SK-N-SH (cell line): ENCODE results near the gene OLFM2.

Experiments used
- CHD2 ChIP-seq: fragments of 150-350 bp; IDR thresholded peaks from 2 replicates; pipeline ENCODE4 v1.6.1; 2018; ENCODE audit warnings: low read length; ENCODE audit not compliant: partially characterized antibody
- FOSL2 ChIP-seq: IDR thresholded peaks from 2 replicates; pipeline ENCODE4 v1.4.0; 2012; ENCODE audit warnings: low read depth, mild to moderate bottlenecking, moderate library complexity, borderline replicate concordance
- MXI1 ChIP-seq: IDR thresholded peaks from 2 replicates; pipeline ENCODE4 v1.6.1; 2012; ENCODE audit warnings: mild to moderate bottlenecking, low read depth, low read length, improper control_type of control experiment
- POLR2AphosphoS5 ChIP-seq: IDR thresholded peaks from 2 replicates; pipeline ENCODE4 v1.6.1; 2012; ENCODE audit warnings: low read depth, low read length
- RAD21 ChIP-seq: IDR thresholded peaks from 2 replicates; pipeline ENCODE4 v1.6.1; 2012; ENCODE audit warnings: mild to moderate bottlenecking, low read length
- RFX5 ChIP-seq: IDR thresholded peaks from 2 replicates; pipeline ENCODE4 v1.6.1; 2012; ENCODE audit warnings: mild to moderate bottlenecking, improper control_type of control experiment, low read length
- RXRA ChIP-seq: IDR thresholded peaks from 2 replicates; pipeline ENCODE4 v1.4.0; 2012; ENCODE audit warnings: low read depth, mild to moderate bottlenecking, borderline replicate concordance
- SIN3A ChIP-seq: IDR thresholded peaks from 2 replicates; pipeline ENCODE4 v1.6.1; 2012; ENCODE audit warnings: low read depth, mild to moderate bottlenecking, low read length, moderate library complexity, borderline replicate concordance
- TCF12 ChIP-seq: IDR thresholded peaks from 2 replicates; pipeline ENCODE4 v1.4.0; 2012
- TF ChIP-seq, protein P1 (sequence below): fragments of 150-350 bp; IDR thresholded peaks from 2 replicates; pipeline ENCODE4 v1.6.1; 2016; ENCODE audit warnings: mild to moderate bottlenecking, low read depth, low read length
- TF ChIP-seq, protein P2 (sequence below): fragments of 200-600 bp; sonication (generic); IDR thresholded peaks from 2 replicates; pipeline ENCODE4 v1.6.1; 2017; ENCODE audit warnings: antibody characterized with exemption, mild to moderate bottlenecking, moderate library complexity
- TF ChIP-seq, protein P3 (sequence below): IDR thresholded peaks from 2 replicates; pipeline ENCODE4 v1.4.0; 2012; ENCODE audit warnings: low read depth
- TF ChIP-seq, protein P4 (sequence below): IDR thresholded peaks from 2 replicates; pipeline ENCODE4 v1.6.1; 2012; ENCODE audit warnings: mild to moderate bottlenecking, low read depth, low read length, moderate library complexity

GRCh38 chr19:9808855-9809824 is 127.2 kb downstream of the OLFM2 start:
- TF ChIP-seq, protein P1, sequence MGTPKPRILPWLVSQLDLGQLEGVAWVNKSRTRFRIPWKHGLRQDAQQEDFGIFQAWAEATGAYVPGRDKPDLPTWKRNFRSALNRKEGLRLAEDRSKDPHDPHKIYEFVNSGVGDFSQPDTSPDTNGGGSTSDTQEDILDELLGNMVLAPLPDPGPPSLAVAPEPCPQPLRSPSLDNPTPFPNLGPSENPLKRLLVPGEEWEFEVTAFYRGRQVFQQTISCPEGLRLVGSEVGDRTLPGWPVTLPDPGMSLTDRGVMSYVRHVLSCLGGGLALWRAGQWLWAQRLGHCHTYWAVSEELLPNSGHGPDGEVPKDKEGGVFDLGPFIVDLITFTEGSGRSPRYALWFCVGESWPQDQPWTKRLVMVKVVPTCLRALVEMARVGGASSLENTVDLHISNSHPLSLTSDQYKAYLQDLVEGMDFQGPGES, result no peak
- TF ChIP-seq FOSL2 (no peak), MXI1 (no peak), SIN3A (no peak), POLR2AphosphoS5 (no peak), RXRA (no peak), RAD21 (no peak), RFX5 (no peak), CHD2 (no peak), TCF12 (no peak)
- TF ChIP-seq, protein P2, sequence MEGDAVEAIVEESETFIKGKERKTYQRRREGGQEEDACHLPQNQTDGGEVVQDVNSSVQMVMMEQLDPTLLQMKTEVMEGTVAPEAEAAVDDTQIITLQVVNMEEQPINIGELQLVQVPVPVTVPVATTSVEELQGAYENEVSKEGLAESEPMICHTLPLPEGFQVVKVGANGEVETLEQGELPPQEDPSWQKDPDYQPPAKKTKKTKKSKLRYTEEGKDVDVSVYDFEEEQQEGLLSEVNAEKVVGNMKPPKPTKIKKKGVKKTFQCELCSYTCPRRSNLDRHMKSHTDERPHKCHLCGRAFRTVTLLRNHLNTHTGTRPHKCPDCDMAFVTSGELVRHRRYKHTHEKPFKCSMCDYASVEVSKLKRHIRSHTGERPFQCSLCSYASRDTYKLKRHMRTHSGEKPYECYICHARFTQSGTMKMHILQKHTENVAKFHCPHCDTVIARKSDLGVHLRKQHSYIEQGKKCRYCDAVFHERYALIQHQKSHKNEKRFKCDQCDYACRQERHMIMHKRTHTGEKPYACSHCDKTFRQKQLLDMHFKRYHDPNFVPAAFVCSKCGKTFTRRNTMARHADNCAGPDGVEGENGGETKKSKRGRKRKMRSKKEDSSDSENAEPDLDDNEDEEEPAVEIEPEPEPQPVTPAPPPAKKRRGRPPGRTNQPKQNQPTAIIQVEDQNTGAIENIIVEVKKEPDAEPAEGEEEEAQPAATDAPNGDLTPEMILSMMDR, result no peak
- TF ChIP-seq, protein P3, sequence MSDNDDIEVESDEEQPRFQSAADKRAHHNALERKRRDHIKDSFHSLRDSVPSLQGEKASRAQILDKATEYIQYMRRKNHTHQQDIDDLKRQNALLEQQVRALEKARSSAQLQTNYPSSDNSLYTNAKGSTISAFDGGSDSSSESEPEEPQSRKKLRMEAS, result no peak
- TF ChIP-seq, protein P4, sequence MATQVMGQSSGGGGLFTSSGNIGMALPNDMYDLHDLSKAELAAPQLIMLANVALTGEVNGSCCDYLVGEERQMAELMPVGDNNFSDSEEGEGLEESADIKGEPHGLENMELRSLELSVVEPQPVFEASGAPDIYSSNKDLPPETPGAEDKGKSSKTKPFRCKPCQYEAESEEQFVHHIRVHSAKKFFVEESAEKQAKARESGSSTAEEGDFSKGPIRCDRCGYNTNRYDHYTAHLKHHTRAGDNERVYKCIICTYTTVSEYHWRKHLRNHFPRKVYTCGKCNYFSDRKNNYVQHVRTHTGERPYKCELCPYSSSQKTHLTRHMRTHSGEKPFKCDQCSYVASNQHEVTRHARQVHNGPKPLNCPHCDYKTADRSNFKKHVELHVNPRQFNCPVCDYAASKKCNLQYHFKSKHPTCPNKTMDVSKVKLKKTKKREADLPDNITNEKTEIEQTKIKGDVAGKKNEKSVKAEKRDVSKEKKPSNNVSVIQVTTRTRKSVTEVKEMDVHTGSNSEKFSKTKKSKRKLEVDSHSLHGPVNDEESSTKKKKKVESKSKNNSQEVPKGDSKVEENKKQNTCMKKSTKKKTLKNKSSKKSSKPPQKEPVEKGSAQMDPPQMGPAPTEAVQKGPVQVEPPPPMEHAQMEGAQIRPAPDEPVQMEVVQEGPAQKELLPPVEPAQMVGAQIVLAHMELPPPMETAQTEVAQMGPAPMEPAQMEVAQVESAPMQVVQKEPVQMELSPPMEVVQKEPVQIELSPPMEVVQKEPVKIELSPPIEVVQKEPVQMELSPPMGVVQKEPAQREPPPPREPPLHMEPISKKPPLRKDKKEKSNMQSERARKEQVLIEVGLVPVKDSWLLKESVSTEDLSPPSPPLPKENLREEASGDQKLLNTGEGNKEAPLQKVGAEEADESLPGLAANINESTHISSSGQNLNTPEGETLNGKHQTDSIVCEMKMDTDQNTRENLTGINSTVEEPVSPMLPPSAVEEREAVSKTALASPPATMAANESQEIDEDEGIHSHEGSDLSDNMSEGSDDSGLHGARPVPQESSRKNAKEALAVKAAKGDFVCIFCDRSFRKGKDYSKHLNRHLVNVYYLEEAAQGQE, result no peak
